H1 (cell line): ENCODE measurements around the gene CDCA5. TPM values are rescaled to one million over a fixed set of nuclear protein-coding genes. Genes with fewer than 3 reads are reported as not detected.

Experiments used
- CTCF ChIA-PET: fragments of 300-600 bp; sonication (Branson Sonifier 250); formaldehyde crosslinking; loops from one replicate; lab custom pipeline; 2021; ENCODE audit not compliant: partially characterized antibody; lab: Charles Lee
- POLR2A ChIA-PET: fragments of 300-600 bp; sonication (Branson Sonifier 250); formaldehyde crosslinking; loops from one replicate; lab custom pipeline; 2021; ENCODE audit warnings: inconsistent platforms; ENCODE audit not compliant: partially characterized antibody; lab: Charles Lee
- DNase-seq, 2 experiments: peaks; one replicate each; pipeline versions ENCODE4 v3.0.0 to v3.0.0-alpha.2; 2010 to 2022; ENCODE audit warnings: low spot score in 2 of 2, low read depth in 1 of 2, mixed read lengths in 1 of 2
- FAIRE-seq: peaks from 2 replicates; lab custom pipeline; 2011; peaks lifted over from hg19 to GRCh38; lab: Jason Lieb, UNC
- H2AFZ ChIP-seq: 2 replicates; pipeline ENCODE4 v1.8.1; 2012; ENCODE audit warnings: low read length, inconsistent platforms
- H2AK5ac ChIP-seq: 2 replicates; pipeline ENCODE4 v1.6.1; 2013; ENCODE audit warnings: low read depth, low read length
- H2BK120ac ChIP-seq: replicated peaks from 2 replicates; pipeline ENCODE3; 2013; ENCODE audit warnings: low read depth, low read length, inconsistent platforms
- H2BK12ac ChIP-seq: 2 replicates; pipeline ENCODE4 v1.6.1; 2013; ENCODE audit warnings: low read depth, low read length
- H2BK15ac ChIP-seq: 2 replicates; pipeline ENCODE4 v1.6.1; 2013; ENCODE audit warnings: low read length
- H2BK20ac ChIP-seq: 2 replicates; pipeline ENCODE4 v1.6.1; 2013; ENCODE audit warnings: low read length
- H2BK5ac ChIP-seq: 2 replicates; pipeline ENCODE4 v1.6.1; 2013; ENCODE audit warnings: low read depth, low read length
- H3K14ac ChIP-seq: 2 replicates; pipeline ENCODE4 v1.6.1; 2013; ENCODE audit warnings: inconsistent platforms; ENCODE audit not compliant: insufficient read length
- H3K18ac ChIP-seq: 2 replicates; pipeline ENCODE4 v1.6.1; 2013; ENCODE audit warnings: low read length; ENCODE audit errors: extremely low read depth
- H3K23ac ChIP-seq: 2 replicates; pipeline ENCODE4 v1.6.1; 2013; ENCODE audit warnings: inconsistent platforms; ENCODE audit not compliant: insufficient read length
- H3K23me2 ChIP-seq: 2 replicates; pipeline ENCODE4 v1.6.1; 2013; ENCODE audit warnings: low read depth, low read length
- H3K27ac ChIP-seq: 2 replicates; pipeline ENCODE4 v1.6.1; 2011; ENCODE audit warnings: low read depth, low read length, inconsistent platforms
- H3K27me3 ChIP-seq, 4 experiments: replicated peaks in 1 of 4; 1 replicate in 1 of 4; 2 replicates in 3 of 4; pipeline versions ENCODE4 v1.6.1 to v1.8.1; 2011 to 2013; ENCODE audit warnings: low read length in 3 of 4, mild to moderate bottlenecking in 3 of 4, inconsistent platforms in 2 of 4, mixed read lengths in 2 of 4, moderate library complexity in 1 of 4; ENCODE audit not compliant: control insufficient read depth in 3 of 4, insufficient read depth in 3 of 4; ENCODE audit errors: extremely low read depth in 1 of 4
- H3K36me3 ChIP-seq, 4 experiments: 2 replicates each; pipeline versions ENCODE4 v1.6.1 to v1.8.1; 2011 to 2013; ENCODE audit warnings: mild to moderate bottlenecking in 4 of 4, low read length in 3 of 4, moderate library complexity in 2 of 4, control low read depth in 1 of 4, inconsistent platforms in 1 of 4; ENCODE audit not compliant: insufficient read depth in 4 of 4, control insufficient read depth in 2 of 4
- H3K4ac ChIP-seq: replicated peaks from 2 replicates; pipeline ENCODE3; 2013; ENCODE audit warnings: low read length, low read depth, mixed read lengths, inconsistent platforms; ENCODE audit not compliant: insufficient read length
- H3K4me1 ChIP-seq, 4 experiments: replicated peaks in 1 of 4; 1 replicate in 1 of 4; 2 replicates in 3 of 4; pipeline versions ENCODE4 v1.6.1 to v1.8.1; 2011 to 2013; ENCODE audit warnings: low read length in 3 of 4, inconsistent platforms in 2 of 4, mixed read lengths in 1 of 4; ENCODE audit not compliant: insufficient read depth in 4 of 4, control insufficient read depth in 3 of 4
- H3K4me2 ChIP-seq, 2 experiments: 2 replicates each; pipeline versions ENCODE4 v1.6.1 to v1.8.1; 2011 to 2013; ENCODE audit warnings: low read depth in 2 of 2, low read length in 2 of 2, control low read depth in 1 of 2, inconsistent platforms in 1 of 2, mild to moderate bottlenecking in 1 of 2; ENCODE audit not compliant: insufficient read depth in 1 of 2
- H3K4me3 ChIP-seq, 4 experiments: fragments of 200-600, 300-600 bp in 1 of 4; sonication (generic), shearing (Covaris generic), sonication (Bioruptor Twin) in 1 of 4; 2 replicates each; pipeline versions ENCODE4 v1.5.1 to v1.8.1; 2011 to 2016; ENCODE audit warnings: low read length in 4 of 4, low read depth in 3 of 4, control low read depth in 2 of 4, inconsistent platforms in 2 of 4, mild to moderate bottlenecking in 2 of 4, mixed read lengths in 1 of 4, moderate library complexity in 1 of 4; ENCODE audit not compliant: insufficient read depth in 2 of 4; ENCODE audit errors: extremely low read depth in 1 of 4
- H3K56ac ChIP-seq: replicated peaks from 2 replicates; pipeline ENCODE3; 2013; ENCODE audit warnings: low read depth, mild to moderate bottlenecking, mixed read lengths, low read length, inconsistent platforms; ENCODE audit not compliant: insufficient read length
- H3K79me1 ChIP-seq: 2 replicates; pipeline ENCODE4 v1.6.1; 2013; ENCODE audit warnings: low read depth, low read length, control low read depth
- H3K79me2 ChIP-seq, 2 experiments: 2 replicates each; pipeline versions ENCODE4 v1.6.1 to v1.8.1; 2012 to 2013; ENCODE audit warnings: low read length in 2 of 2, mild to moderate bottlenecking in 2 of 2, inconsistent platforms in 1 of 2; ENCODE audit not compliant: insufficient read depth in 2 of 2, control insufficient read depth in 1 of 2
- H3K9ac ChIP-seq, 4 experiments: replicated peaks in 1 of 4; 1 replicate in 1 of 4; 2 replicates in 3 of 4; pipeline versions ENCODE4 v1.6.1 to v1.8.1; 2011 to 2013; ENCODE audit warnings: low read depth in 3 of 4, low read length in 3 of 4, control low read depth in 2 of 4, mild to moderate bottlenecking in 2 of 4, moderate library complexity in 2 of 4, inconsistent platforms in 1 of 4; ENCODE audit errors: extremely low read depth in 1 of 4
- H3K9me3 ChIP-seq, 2 experiments: 2 replicates each; pipeline versions ENCODE4 v1.6.1 to v1.8.1; 2012 to 2013; ENCODE audit warnings: mild to moderate bottlenecking in 2 of 2, moderate library complexity in 2 of 2, control low read depth in 1 of 2, inconsistent platforms in 1 of 2, low read depth in 1 of 2, low read length in 1 of 2, mixed read lengths in 1 of 2; ENCODE audit not compliant: insufficient read depth in 2 of 2
- H4K20me1 ChIP-seq, 2 experiments: replicated peaks in 1 of 2; 2 replicates each; pipeline versions ENCODE3 to v1.8.1; 2011 to 2013; ENCODE audit warnings: inconsistent platforms in 2 of 2, low read length in 2 of 2, mild to moderate bottlenecking in 1 of 2; ENCODE audit not compliant: insufficient read depth in 2 of 2, control insufficient read depth in 1 of 2
- H4K5ac ChIP-seq: 2 replicates; pipeline ENCODE4 v1.6.1; 2013; ENCODE audit warnings: low read length, low read depth, mixed read lengths, inconsistent platforms; ENCODE audit not compliant: insufficient read length
- H4K8ac ChIP-seq: 2 replicates; pipeline ENCODE4 v1.8.0; 2013; ENCODE audit warnings: mild to moderate bottlenecking, moderate library complexity, low read length, inconsistent platforms; ENCODE audit not compliant: insufficient read depth; ENCODE audit errors: extremely low read depth
- H4K91ac ChIP-seq: replicated peaks from 2 replicates; pipeline ENCODE3; 2013; ENCODE audit warnings: low read length, mixed read lengths, inconsistent platforms; ENCODE audit not compliant: insufficient read length
- CHD1 ChIP-seq: IDR thresholded peaks from 2 replicates; pipeline ENCODE4 v1.6.1; 2012; ENCODE audit warnings: low read depth, low read length, improper control_type of control experiment
- E2F6 ChIP-seq: IDR thresholded peaks from 2 replicates; pipeline ENCODE4 v1.6.1; 2012; ENCODE audit warnings: inconsistent platforms
- KDM4A ChIP-seq: IDR thresholded peaks from one replicate; pipeline ENCODE4 v1.7.1; 2012; ENCODE audit warnings: low read depth, mild to moderate bottlenecking, moderate library complexity, low read length, inconsistent platforms; ENCODE audit not compliant: severe bottlenecking
- MAX ChIP-seq: IDR thresholded peaks from 2 replicates; pipeline ENCODE4 v1.6.1; 2012; ENCODE audit warnings: inconsistent platforms
- POLR2A ChIP-seq, 2 experiments: IDR thresholded peaks; 1 replicate in 1 of 2; 2 replicates in 1 of 2; pipeline ENCODE4 v1.6.1; 2011; ENCODE audit warnings: low read depth in 2 of 2, low read length in 2 of 2, mild to moderate bottlenecking in 2 of 2; ENCODE audit errors: control extremely low read depth in 1 of 2
- SIN3A ChIP-seq, 2 experiments: IDR thresholded peaks in 1 of 2; conservative IDR thresholded peaks in 1 of 2; 2 replicates each; pipeline ENCODE4 v1.6.1; 2011 to 2012; ENCODE audit warnings: low read length in 2 of 2, improper control_type of control experiment in 1 of 2, low read depth in 1 of 2, mild to moderate bottlenecking in 1 of 2
- WGBS, 2 experiments: shearing (Covaris generic) in 1 of 2; methylation state at CpG; one replicate each; pipeline versions ENCODE4 v1.1.6 to v1.1.7; 2013 to 2015; ENCODE audit warnings: low lambda C conversion rate in 2 of 2, mixed read lengths in 2 of 2, inconsistent platforms in 1 of 2, low coverage in 1 of 2, missing lambda C conversion rate in 1 of 2; ENCODE audit not compliant: insufficient replicate concordance in 2 of 2, insufficient coverage in 1 of 2, insufficient read length in 1 of 2; ENCODE audit errors: extremely low coverage in 1 of 2, missing lambda C conversion rate in 1 of 2; 5-methylcytosine and 5-hydroxymethylcytosine counted together
- polyA plus RNA-seq, 7 experiments: library from polyadenylated mRNA; depleted of rRNA in 3 of 7; stranded (reverse) in 5 of 7; unstranded in 2 of 7; fragments of >200 nt in 5 of 7; fragments of 200-250 nt in 2 of 7; gene quantifications; 1 replicate in 5 of 7; 2 replicates in 1 of 7; 4 replicates in 1 of 7; pipeline versions ENCODE4 v1.2.1 to v1.2.3, GENCODE V29; 2011 to 2013; ENCODE audit warnings: missing spikeins in 2 of 7, mixed read lengths in 2 of 7
- total RNA-seq: library from RNA; stranded (reverse); fragmentation: NEBNext Ultra II Directional; extraction: Animal tissue kit (Norgen Biotek cat#: 25700); gene quantifications from 2 replicates; pipeline ENCODE4 v1.2.1, GENCODE V29; 2021

CDCA5 gene
- total and polyA plus RNA-seq, 2 of the 8 experiments (the other 6 are each of a cell fraction or from before 2014, with no cell fraction given), result 39.2 to 87.0 TPM

GRCh38 chr11:65047581-65048422 is 36.0 kb downstream of the CDCA5 start:
- Histone ChIP-seq H2BK120ac (no peak overlapping the region), H3K79me2 (peaks cover 0 to 6% of the 10 kb centered on the region in 2 experiments; a peak in 2 of 4 replicates), H4K91ac (no peak overlapping the region), H3K23ac (no peak overlapping the region), H2BK12ac (0 out of 2 replicates have a peak overlapping the region, but pooled peaks have one; percentile 27), H4K8ac (peak overlapping the region; percentile 80), H2BK5ac (no peak overlapping the region), H3K56ac (no peak overlapping the region), H3K14ac (no peak overlapping the region), H4K5ac (no peak overlapping the region), H3K36me3 (peaks cover 3 to 12% (median 6%) of the 10 kb centered on the region in 4 experiments; a peak in 4 of 8 replicates), H3K4me2 (peak overlapping the region; percentile 66 to 72), H3K18ac (peak overlapping the region; percentile 14; the same call in 1 of the 2 replicates), H2BK15ac (peak overlapping the region; percentile 88; the same call in 1 of the 2 replicates), H2AFZ (peak overlapping the region; percentile 47), H3K23me2 (no peaks in the 10 kb centered on the region; the same call in 1 of the 2 replicates), H4K20me1 (peaks cover 10 to 11% of the 10 kb centered on the region in 2 experiments), H3K27ac (no peak overlapping the region), H3K4me1 (peaks cover 0 to 10% (median 7%) of the 10 kb centered on the region in 4 experiments; a peak in 5 of 7 replicates), H3K4ac (no peak overlapping the region), H2BK20ac (no peak overlapping the region), H3K9ac (no peak overlapping the region), H2AK5ac (no peak overlapping the region; the same call in 1 of the 2 replicates), H3K27me3 (peaks cover 0 to 9% (median 3%) of the 10 kb centered on the region in 4 experiments; a peak in 3 of 7 replicates), H3K9me3 (no peaks in the 10 kb centered on the region), H3K79me1 (peaks cover 2% of the 10 kb centered on the region; the same call in 1 of the 2 replicates), H3K4me3 (peak overlapping the region; percentile 8 to 54 (median 35))
- 28% methylated on average over 34 of the region's 56 CpGs; no CpG with 5 or more reads in 1 of the 2 experiments for WGBS, 2 experiments
- ChIA-PET POLR2A (interaction anchor here (1.0 to 2.1 kb wide), 4 partner anchors 10 to 71 kb away, joined by 3 to 8 read pairs (median 4); partner anchors contain the start of genes ARL2, NAALADL1 and VPS51), CTCF (interaction anchor here (0.6 to 1.9 kb wide), 8 partner anchors 14 to 206 kb away, joined by 3 to 9 read pairs (median 3); partner anchors contain the start of gene CDCA5)
- FAIRE-seq (no peak), DNase-seq (peak in 1 of 2 experiments; percentile 64)
- TF ChIP-seq POLR2A (IDR thresholded peaks at IDR 0.05; ENCODE audit: control extremely low read depth in 1 of 2, low read depth in 2 of 2, low read length in 2 of 2) (no peak), MAX (0 out of 2 replicates have a peak, but pooled peaks have one; percentile 5), SIN3A (conservative IDR thresholded peaks at IDR 0.05 in 1 of 2, IDR thresholded peaks at IDR 0.05 in 1 of 2; ENCODE audit: low read depth in 1 of 2, low read length in 2 of 2) (0 out of 4 replicates have a peak, but pooled peaks of 1 of the 2 experiments have one; percentile 22), KDM4A (peak; percentile 35), CHD1 (no peak), E2F6 (peak; percentile 54)
